Measurements from ENCODE around the gene STX16.

The STX16 gene

DNA sequence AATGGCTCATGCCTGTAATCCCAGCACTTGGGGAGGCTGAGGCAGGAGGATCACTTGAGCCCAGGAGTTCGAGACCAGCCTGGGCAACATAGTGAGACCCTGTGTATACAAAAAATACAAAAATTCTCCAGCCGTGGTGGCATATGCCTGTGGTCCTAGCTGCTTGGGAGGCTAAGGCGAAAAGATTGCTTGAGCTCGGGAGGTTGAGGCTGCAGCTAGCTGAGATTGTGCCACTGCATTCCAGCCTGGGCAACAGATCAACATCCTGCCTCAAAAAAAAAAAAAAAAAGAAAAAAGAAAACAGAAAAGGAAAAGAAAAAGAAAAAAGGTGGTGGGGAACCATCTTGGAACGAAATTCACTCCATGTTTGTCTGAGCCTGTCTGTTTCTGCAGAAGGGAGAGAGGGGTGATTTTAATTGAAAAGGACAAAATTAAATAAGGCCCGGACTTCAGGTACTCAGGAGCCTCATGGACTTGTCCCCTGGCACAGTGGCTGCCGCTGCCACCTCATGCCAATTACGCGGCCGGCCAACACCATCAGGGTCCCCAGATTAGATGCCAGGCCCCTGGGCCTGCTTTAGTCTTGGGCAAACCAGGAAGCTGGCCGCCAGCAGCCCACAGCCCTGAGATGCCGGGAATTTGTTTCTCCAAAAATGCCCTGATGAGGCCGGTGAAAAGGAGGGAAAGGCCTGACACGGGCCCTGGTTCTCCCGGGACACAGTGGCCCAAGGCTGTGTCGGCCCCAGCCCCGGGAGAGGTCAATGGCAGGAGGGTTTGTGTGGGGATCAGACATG, 37.8 kb upstream of the STX16 start:
- no peak overlapping the region for H3K4me3 ChIP-seq (ENCODE audit: control insufficient read depth, low read depth, low read length)
- DNase-seq (ENCODE audit: low read depth): no peak
- TF ChIP-seq, protein P1, sequence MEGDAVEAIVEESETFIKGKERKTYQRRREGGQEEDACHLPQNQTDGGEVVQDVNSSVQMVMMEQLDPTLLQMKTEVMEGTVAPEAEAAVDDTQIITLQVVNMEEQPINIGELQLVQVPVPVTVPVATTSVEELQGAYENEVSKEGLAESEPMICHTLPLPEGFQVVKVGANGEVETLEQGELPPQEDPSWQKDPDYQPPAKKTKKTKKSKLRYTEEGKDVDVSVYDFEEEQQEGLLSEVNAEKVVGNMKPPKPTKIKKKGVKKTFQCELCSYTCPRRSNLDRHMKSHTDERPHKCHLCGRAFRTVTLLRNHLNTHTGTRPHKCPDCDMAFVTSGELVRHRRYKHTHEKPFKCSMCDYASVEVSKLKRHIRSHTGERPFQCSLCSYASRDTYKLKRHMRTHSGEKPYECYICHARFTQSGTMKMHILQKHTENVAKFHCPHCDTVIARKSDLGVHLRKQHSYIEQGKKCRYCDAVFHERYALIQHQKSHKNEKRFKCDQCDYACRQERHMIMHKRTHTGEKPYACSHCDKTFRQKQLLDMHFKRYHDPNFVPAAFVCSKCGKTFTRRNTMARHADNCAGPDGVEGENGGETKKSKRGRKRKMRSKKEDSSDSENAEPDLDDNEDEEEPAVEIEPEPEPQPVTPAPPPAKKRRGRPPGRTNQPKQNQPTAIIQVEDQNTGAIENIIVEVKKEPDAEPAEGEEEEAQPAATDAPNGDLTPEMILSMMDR (conservative IDR thresholded peaks at IDR 0.05; ENCODE audit: control insufficient read depth, insufficient read depth, low read depth, low read length): no peak

- TF ChIP-seq, protein P1 (conservative IDR thresholded peaks at IDR 0.05; ENCODE audit: control insufficient read depth, insufficient read depth, low read depth, low read length): no peak
- H3K4me3 ChIP-seq (ENCODE audit: control insufficient read depth, low read depth, low read length): no peak overlapping the region
- DNase-seq (ENCODE audit: low read depth): no peak
These were observed 36.7 kb upstream of the STX16 start for GRCh38 chr20:58614366-58614765.

- no peak for DNase-seq (ENCODE audit: low read depth)
- H3K4me3 ChIP-seq (ENCODE audit: control insufficient read depth, low read depth, low read length): no peak overlapping the region
- TF ChIP-seq, protein P1 (conservative IDR thresholded peaks at IDR 0.05; ENCODE audit: control insufficient read depth, insufficient read depth, low read depth, low read length): no peak
These were observed 35.9 kb upstream of the STX16 start for GRCh38 chr20:58614984-58615760.

DNA sequence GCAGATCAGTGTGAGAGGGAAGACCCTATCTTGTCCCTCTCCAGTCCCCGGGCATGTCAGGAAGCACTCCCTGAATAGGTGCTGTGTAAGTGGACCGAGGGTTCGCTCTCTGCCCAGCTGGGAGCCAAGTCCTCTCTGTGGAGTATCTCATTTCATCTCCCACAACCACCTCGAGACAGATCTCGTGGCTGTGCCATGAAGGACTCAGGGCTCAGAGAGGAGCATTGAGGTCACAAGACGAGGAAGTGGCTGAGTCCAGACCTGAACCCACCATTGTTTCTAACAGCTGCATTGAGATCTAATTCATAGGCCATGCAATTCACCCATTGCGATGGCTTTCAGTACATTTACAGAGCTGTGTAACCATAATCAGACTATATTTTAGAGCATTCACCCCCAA, 34.7 kb upstream of the STX16 start:
- DNase-seq (ENCODE audit: low read depth): no peak
- no peak overlapping the region for H3K4me3 ChIP-seq (ENCODE audit: control insufficient read depth, low read depth, low read length)
- TF ChIP-seq, protein P1 (conservative IDR thresholded peaks at IDR 0.05; ENCODE audit: control insufficient read depth, insufficient read depth, low read depth, low read length): no peak

- TF ChIP-seq, protein P1 (conservative IDR thresholded peaks at IDR 0.05; ENCODE audit: control insufficient read depth, insufficient read depth, low read depth, low read length): no peak
- no peak overlapping the region for H3K4me3 ChIP-seq (ENCODE audit: control insufficient read depth, low read depth, low read length)
- no peak for DNase-seq (ENCODE audit: low read depth)
These were observed 33.9 kb upstream of the STX16 start for GRCh38 chr20:58617158-58617557.

DNA sequence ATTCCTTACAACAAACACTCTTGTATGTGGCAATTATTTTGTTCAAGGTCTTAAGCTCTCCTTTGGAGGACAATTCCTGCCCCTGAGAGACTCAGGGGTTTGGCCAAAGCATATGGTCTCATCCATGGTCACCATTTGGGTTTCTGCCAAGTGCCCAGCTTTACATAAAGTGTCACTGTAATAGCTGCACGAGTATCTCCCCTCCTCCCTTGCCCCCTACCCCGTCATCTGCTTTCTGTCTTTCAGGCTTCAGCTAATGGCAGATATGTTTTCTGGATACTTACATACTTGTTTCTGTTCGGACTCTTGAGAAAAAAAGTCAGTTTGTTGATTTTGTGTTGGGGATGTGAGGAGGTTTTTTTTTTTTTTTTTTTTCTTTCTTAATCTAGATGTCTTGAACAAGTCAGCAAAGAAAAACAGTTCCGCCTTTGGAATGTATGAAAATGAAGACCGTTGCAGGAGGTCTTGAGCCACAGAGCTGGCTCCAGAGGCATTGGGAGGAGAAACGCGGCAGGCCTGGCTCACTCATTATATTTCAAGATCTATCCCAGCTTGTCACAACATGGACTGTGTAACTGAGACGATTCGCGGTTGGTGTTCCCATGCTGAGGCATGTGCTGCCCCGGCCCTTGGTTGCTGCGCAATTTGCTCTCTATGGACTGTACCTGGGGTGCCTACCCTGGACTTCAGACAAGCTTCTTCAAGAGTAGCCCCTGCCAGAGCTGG, 32.6 kb upstream of the STX16 start:
- TF ChIP-seq, protein P1 (conservative IDR thresholded peaks at IDR 0.05; ENCODE audit: control insufficient read depth, insufficient read depth, low read depth, low read length): no peak
- H3K4me3 ChIP-seq (ENCODE audit: control insufficient read depth, low read depth, low read length): no peak overlapping the region
- no peak for DNase-seq (ENCODE audit: low read depth)
